Endothelial cell of umbilical vein (primary cell): Measurements from ENCODE around the gene PRR3.
A peak's percentile ranks its signal among the peaks of the same experiment; 100 is the strongest.

Source experiments
- EZH2 ChIP-seq: IDR thresholded peaks from 2 replicates; pipeline ENCODE4 v1.6.1; 2012; ENCODE audit warnings: borderline replicate concordance, low read depth, mild to moderate bottlenecking, moderate library complexity, low read length, inconsistent platforms; ENCODE audit not compliant: severe bottlenecking
- FOS ChIP-seq: IDR thresholded peaks from 2 replicates; pipeline ENCODE4 v1.6.1; 2011; ENCODE audit warnings: mild to moderate bottlenecking, low read length, moderate library complexity, borderline replicate concordance; ENCODE audit not compliant: insufficient read depth
- POLR2A ChIP-seq: IDR thresholded peaks from 2 replicates; pipeline ENCODE4 v1.6.1; 2012; ENCODE audit warnings: low read depth, mild to moderate bottlenecking, control low read depth, low read length

DNA sequence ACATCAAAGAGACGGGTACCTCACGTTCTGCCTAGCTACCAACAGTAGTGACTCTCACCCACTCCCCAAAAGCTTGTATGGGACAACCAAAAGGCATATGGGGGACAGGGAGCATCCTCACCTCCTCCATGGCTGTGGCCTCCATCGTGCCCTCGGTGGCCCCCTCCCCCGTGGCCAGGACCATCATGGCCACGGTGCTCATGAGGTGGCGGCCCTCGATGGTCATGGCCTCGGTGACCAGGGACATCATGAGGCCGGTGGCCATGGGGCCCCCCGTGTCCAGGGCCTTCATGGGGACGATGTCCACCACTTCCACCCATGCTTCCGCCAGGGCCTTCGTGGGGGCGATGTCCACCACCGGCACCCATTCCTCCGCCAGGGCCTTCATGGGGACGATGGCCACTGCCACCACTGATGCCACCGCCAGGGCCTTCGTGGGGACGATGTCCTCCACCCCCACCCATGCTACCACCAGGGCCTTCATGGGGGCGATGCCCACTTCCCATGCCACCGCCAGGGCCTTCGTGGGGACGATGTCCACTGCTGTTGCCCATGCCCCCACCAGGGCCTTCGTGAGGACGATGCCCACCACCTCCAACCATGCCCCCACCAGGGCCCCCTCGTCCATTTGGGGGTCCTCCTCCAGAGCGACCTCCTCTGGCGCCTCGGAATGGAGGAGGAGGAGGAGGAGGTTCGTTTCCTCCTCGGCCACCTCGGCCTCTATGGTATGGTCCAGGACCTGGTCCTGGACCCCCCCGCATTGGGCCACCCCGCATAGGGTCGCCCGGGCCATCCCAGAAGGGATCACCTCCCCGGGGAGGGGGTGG lies 44.9 kb downstream of the PRR3 start:
- TF ChIP-seq POLR2A (peak; percentile 52), EZH2 (no peak), FOS (no peak)
